OCI-M1 (cell line): Measurements from ENCODE around the gene FGF21.
"Not testable (repeated sequence)": the region's sequence is repeated elsewhere in the genome, so short reads cannot be mapped to it uniquely, and the experiment has no call there.

ENCODE experiments used
- DNase-seq: peaks from one replicate; lab custom pipeline; 2025; lab: John Stamatoyannopoulos, UW

Gene FGF21

GRCh38 chr19:48787331-48787730 is 32.0 kb downstream of the FGF21 start:
- not testable (repeated sequence) for DNase-seq

- DNase-seq, result no peak
Observed at GRCh38 chr19:48793271-48793670, 37.9 kb downstream of the FGF21 start.

- DNase-seq, result no peak
Observed at GRCh38 chr19:48794291-48794690, 39.0 kb downstream of the FGF21 start.

- DNase-seq, result peak; percentile 96
Observed at GRCh38 chr19:48795055-48795684, 39.8 kb downstream of the FGF21 start.

- DNase-seq, result no peak
Observed at GRCh38 chr19:48795685-48796070, 40.4 kb downstream of the FGF21 start.

GRCh38 chr19:48796298-48797083 is 41.2 kb downstream of the FGF21 start:
- DNase-seq, result no peak

GRCh38 chr19:48797103-48797502 is 41.8 kb downstream of the FGF21 start:
- DNase-seq, result no peak

- DNase-seq, result no peak
Observed at GRCh38 chr19:48798937-48799336, 43.6 kb downstream of the FGF21 start.

- DNase-seq, result no peak
Observed at GRCh38 chr19:48799358-48800300, 44.3 kb downstream of the FGF21 start.

GRCh38 chr19:48802623-48803022 is 47.3 kb downstream of the FGF21 start:
- DNase-seq, result no peak

- DNase-seq, result no peak
Observed at GRCh38 chr19:48804496-48804895, 49.2 kb downstream of the FGF21 start.

- DNase-seq, result no peak
Observed at GRCh38 chr19:48805452-48805851, 50.1 kb downstream of the FGF21 start.

- peak; percentile 61 for DNase-seq
Observed at GRCh38 chr19:48806518-48806817, 51.1 kb downstream of the FGF21 start.

- no peak for DNase-seq
Observed at GRCh38 chr19:48806818-48807589, 51.7 kb downstream of the FGF21 start.

- DNase-seq, result no peak
Observed at GRCh38 chr19:48807590-48808308, 52.4 kb downstream of the FGF21 start.
